H54 (cell line): Measurements from ENCODE around the gene THRSP.
"Not testable (repeated sequence)": the region's sequence is repeated elsewhere in the genome, so short reads cannot be mapped to it uniquely, and the experiment has no call there.

ENCODE experiments used
- DNase-seq: peaks from one replicate; pipeline ENCODE4 v3.0.0; 2011; ENCODE audit warnings: low spot score, mixed read lengths; ENCODE audit not compliant: insufficient read length
- FAIRE-seq: peaks from 3 replicates; lab custom pipeline; 2011; peaks lifted over from hg19 to GRCh38; lab: Jason Lieb, UNC
- POLR2A ChIP-seq: IDR thresholded peaks from 2 replicates; pipeline ENCODE4 v1.6.1; 2011; ENCODE audit warnings: low read depth, mild to moderate bottlenecking, low read length

THRSP gene

GRCh38 chr11:78081583-78081982 lies 17.9 kb downstream of the THRSP start:
- FAIRE-seq (no peak), DNase-seq (no peak)
- TF ChIP-seq POLR2A: no peak

- FAIRE-seq (no peak), DNase-seq (no peak)
- no peak for TF ChIP-seq POLR2A
Measured at GRCh38 chr11:78082146-78082545, 18.5 kb downstream of the THRSP start.

- DNase-seq (no peak), FAIRE-seq (no peak)
- TF ChIP-seq POLR2A: no peak
Measured at GRCh38 chr11:78083021-78083420, 19.4 kb downstream of the THRSP start.

- DNase-seq, FAIRE-seq: not testable (repeated sequence)
Measured at GRCh38 chr11:78084506-78084905, 20.8 kb downstream of the THRSP start.

GRCh38 chr11:78085972-78086371 lies 22.3 kb downstream of the THRSP start:
- TF ChIP-seq POLR2A: no peak
- DNase-seq (no peak), FAIRE-seq (no peak)

- not testable (repeated sequence) for DNase-seq, FAIRE-seq
Measured at GRCh38 chr11:78086521-78087074, 22.9 kb downstream of the THRSP start.

- no peak for TF ChIP-seq POLR2A
- DNase-seq (no peak), FAIRE-seq (no peak)
Measured at GRCh38 chr11:78094250-78094649, 30.6 kb downstream of the THRSP start.

- TF ChIP-seq POLR2A: no peak
- FAIRE-seq: no peak
- no peak for DNase-seq
Measured at GRCh38 chr11:78097666-78098385, 34.2 kb downstream of the THRSP start.

GRCh38 chr11:78099666-78100065 lies 36.0 kb downstream of the THRSP start:
- TF ChIP-seq POLR2A: no peak
- DNase-seq (no peak), FAIRE-seq (no peak)

- no peak for TF ChIP-seq POLR2A
- FAIRE-seq (no peak), DNase-seq (no peak)
Measured at GRCh38 chr11:78100261-78100660, 36.6 kb downstream of the THRSP start.

GRCh38 chr11:78100676-78101472 lies 37.2 kb downstream of the THRSP start:
- DNase-seq: no peak
- FAIRE-seq: no peak
- no peak for TF ChIP-seq POLR2A

GRCh38 chr11:78109081-78110015 lies 45.7 kb downstream of the THRSP start:
- no peak for FAIRE-seq

GRCh38 chr11:78110351-78110750 lies 46.7 kb downstream of the THRSP start:
- FAIRE-seq: no peak
- no peak for DNase-seq
- TF ChIP-seq POLR2A: no peak

More at GRCh38 chr11:78109081-78110015, 45.7 kb downstream of the THRSP start:
- no peak for TF ChIP-seq POLR2A
- DNase-seq: no peak

GRCh38 chr11:78110830-78111229 lies 47.2 kb downstream of the THRSP start:
- FAIRE-seq (no peak), DNase-seq (no peak)
- TF ChIP-seq POLR2A: no peak
